H1 (cell line): ENCODE results near the gene ADCY3. TPM values are rescaled to one million over a fixed set of nuclear protein-coding genes. Genes with fewer than 3 reads are reported as not detected.

Experiments
- CTCF ChIA-PET: fragments of 300-600 bp; sonication (Branson Sonifier 250); formaldehyde crosslinking; loops from one replicate; lab custom pipeline; 2021; ENCODE audit not compliant: partially characterized antibody; lab: Charles Lee
- POLR2A ChIA-PET: fragments of 300-600 bp; sonication (Branson Sonifier 250); formaldehyde crosslinking; loops from one replicate; lab custom pipeline; 2021; ENCODE audit warnings: inconsistent platforms; ENCODE audit not compliant: partially characterized antibody; lab: Charles Lee
- DNase-seq, 2 experiments: peaks; one replicate each; pipeline versions ENCODE4 v3.0.0 to v3.0.0-alpha.2; 2010 to 2022; ENCODE audit warnings: low spot score in 2 of 2, low read depth in 1 of 2, mixed read lengths in 1 of 2
- FAIRE-seq: peaks from 2 replicates; lab custom pipeline; 2011; peaks lifted over from hg19 to GRCh38; lab: Jason Lieb, UNC
- H2AFZ ChIP-seq: 2 replicates; pipeline ENCODE4 v1.8.1; 2012; ENCODE audit warnings: low read length, inconsistent platforms
- H2AK5ac ChIP-seq: 2 replicates; pipeline ENCODE4 v1.6.1; 2013; ENCODE audit warnings: low read depth, low read length
- H2BK120ac ChIP-seq: replicated peaks from 2 replicates; pipeline ENCODE3; 2013; ENCODE audit warnings: low read depth, low read length, inconsistent platforms
- H2BK12ac ChIP-seq: 2 replicates; pipeline ENCODE4 v1.6.1; 2013; ENCODE audit warnings: low read depth, low read length
- H2BK15ac ChIP-seq: 2 replicates; pipeline ENCODE4 v1.6.1; 2013; ENCODE audit warnings: low read length
- H2BK20ac ChIP-seq: 2 replicates; pipeline ENCODE4 v1.6.1; 2013; ENCODE audit warnings: low read length
- H2BK5ac ChIP-seq: 2 replicates; pipeline ENCODE4 v1.6.1; 2013; ENCODE audit warnings: low read depth, low read length
- H3K14ac ChIP-seq: 2 replicates; pipeline ENCODE4 v1.6.1; 2013; ENCODE audit warnings: inconsistent platforms; ENCODE audit not compliant: insufficient read length
- H3K18ac ChIP-seq: 2 replicates; pipeline ENCODE4 v1.6.1; 2013; ENCODE audit warnings: low read length; ENCODE audit errors: extremely low read depth
- H3K23ac ChIP-seq: 2 replicates; pipeline ENCODE4 v1.6.1; 2013; ENCODE audit warnings: inconsistent platforms; ENCODE audit not compliant: insufficient read length
- H3K23me2 ChIP-seq: 2 replicates; pipeline ENCODE4 v1.6.1; 2013; ENCODE audit warnings: low read depth, low read length
- H3K27ac ChIP-seq: 2 replicates; pipeline ENCODE4 v1.6.1; 2011; ENCODE audit warnings: low read depth, low read length, inconsistent platforms
- H3K27me3 ChIP-seq, 4 experiments: replicated peaks in 1 of 4; 1 replicate in 1 of 4; 2 replicates in 3 of 4; pipeline versions ENCODE4 v1.6.1 to v1.8.1; 2011 to 2013; ENCODE audit warnings: low read length in 3 of 4, mild to moderate bottlenecking in 3 of 4, inconsistent platforms in 2 of 4, mixed read lengths in 2 of 4, moderate library complexity in 1 of 4; ENCODE audit not compliant: control insufficient read depth in 3 of 4, insufficient read depth in 3 of 4; ENCODE audit errors: extremely low read depth in 1 of 4
- H3K36me3 ChIP-seq, 4 experiments: 2 replicates each; pipeline versions ENCODE4 v1.6.1 to v1.8.1; 2011 to 2013; ENCODE audit warnings: mild to moderate bottlenecking in 4 of 4, low read length in 3 of 4, moderate library complexity in 2 of 4, control low read depth in 1 of 4, inconsistent platforms in 1 of 4; ENCODE audit not compliant: insufficient read depth in 4 of 4, control insufficient read depth in 2 of 4
- H3K4ac ChIP-seq: replicated peaks from 2 replicates; pipeline ENCODE3; 2013; ENCODE audit warnings: low read length, low read depth, mixed read lengths, inconsistent platforms; ENCODE audit not compliant: insufficient read length
- H3K4me1 ChIP-seq, 4 experiments: replicated peaks in 1 of 4; 1 replicate in 1 of 4; 2 replicates in 3 of 4; pipeline versions ENCODE4 v1.6.1 to v1.8.1; 2011 to 2013; ENCODE audit warnings: low read length in 3 of 4, inconsistent platforms in 2 of 4, mixed read lengths in 1 of 4; ENCODE audit not compliant: insufficient read depth in 4 of 4, control insufficient read depth in 3 of 4
- H3K4me2 ChIP-seq, 2 experiments: 2 replicates each; pipeline versions ENCODE4 v1.6.1 to v1.8.1; 2011 to 2013; ENCODE audit warnings: low read depth in 2 of 2, low read length in 2 of 2, control low read depth in 1 of 2, inconsistent platforms in 1 of 2, mild to moderate bottlenecking in 1 of 2; ENCODE audit not compliant: insufficient read depth in 1 of 2
- H3K4me3 ChIP-seq, 4 experiments: fragments of 200-600, 300-600 bp in 1 of 4; sonication (generic), shearing (Covaris generic), sonication (Bioruptor Twin) in 1 of 4; 2 replicates each; pipeline versions ENCODE4 v1.5.1 to v1.8.1; 2011 to 2016; ENCODE audit warnings: low read length in 4 of 4, low read depth in 3 of 4, control low read depth in 2 of 4, inconsistent platforms in 2 of 4, mild to moderate bottlenecking in 2 of 4, mixed read lengths in 1 of 4, moderate library complexity in 1 of 4; ENCODE audit not compliant: insufficient read depth in 2 of 4; ENCODE audit errors: extremely low read depth in 1 of 4
- H3K56ac ChIP-seq: replicated peaks from 2 replicates; pipeline ENCODE3; 2013; ENCODE audit warnings: low read depth, mild to moderate bottlenecking, mixed read lengths, low read length, inconsistent platforms; ENCODE audit not compliant: insufficient read length
- H3K79me1 ChIP-seq: 2 replicates; pipeline ENCODE4 v1.6.1; 2013; ENCODE audit warnings: low read depth, low read length, control low read depth
- H3K79me2 ChIP-seq, 2 experiments: 2 replicates each; pipeline versions ENCODE4 v1.6.1 to v1.8.1; 2012 to 2013; ENCODE audit warnings: low read length in 2 of 2, mild to moderate bottlenecking in 2 of 2, inconsistent platforms in 1 of 2; ENCODE audit not compliant: insufficient read depth in 2 of 2, control insufficient read depth in 1 of 2
- H3K9ac ChIP-seq, 4 experiments: replicated peaks in 1 of 4; 1 replicate in 1 of 4; 2 replicates in 3 of 4; pipeline versions ENCODE4 v1.6.1 to v1.8.1; 2011 to 2013; ENCODE audit warnings: low read depth in 3 of 4, low read length in 3 of 4, control low read depth in 2 of 4, mild to moderate bottlenecking in 2 of 4, moderate library complexity in 2 of 4, inconsistent platforms in 1 of 4; ENCODE audit errors: extremely low read depth in 1 of 4
- H3K9me3 ChIP-seq, 2 experiments: 2 replicates each; pipeline versions ENCODE4 v1.6.1 to v1.8.1; 2012 to 2013; ENCODE audit warnings: mild to moderate bottlenecking in 2 of 2, moderate library complexity in 2 of 2, control low read depth in 1 of 2, inconsistent platforms in 1 of 2, low read depth in 1 of 2, low read length in 1 of 2, mixed read lengths in 1 of 2; ENCODE audit not compliant: insufficient read depth in 2 of 2
- H4K20me1 ChIP-seq, 2 experiments: replicated peaks in 1 of 2; 2 replicates each; pipeline versions ENCODE3 to v1.8.1; 2011 to 2013; ENCODE audit warnings: inconsistent platforms in 2 of 2, low read length in 2 of 2, mild to moderate bottlenecking in 1 of 2; ENCODE audit not compliant: insufficient read depth in 2 of 2, control insufficient read depth in 1 of 2
- H4K5ac ChIP-seq: 2 replicates; pipeline ENCODE4 v1.6.1; 2013; ENCODE audit warnings: low read length, low read depth, mixed read lengths, inconsistent platforms; ENCODE audit not compliant: insufficient read length
- H4K8ac ChIP-seq: 2 replicates; pipeline ENCODE4 v1.8.0; 2013; ENCODE audit warnings: mild to moderate bottlenecking, moderate library complexity, low read length, inconsistent platforms; ENCODE audit not compliant: insufficient read depth; ENCODE audit errors: extremely low read depth
- H4K91ac ChIP-seq: replicated peaks from 2 replicates; pipeline ENCODE3; 2013; ENCODE audit warnings: low read length, mixed read lengths, inconsistent platforms; ENCODE audit not compliant: insufficient read length
- ASH2L ChIP-seq: fragments of 200-600, 300-600 bp; sonication (generic); IDR thresholded peaks from one replicate; pipeline ENCODE4 v1.7.1; 2017; ENCODE audit warnings: low read length
- BACH1 ChIP-seq: IDR thresholded peaks from 2 replicates; pipeline ENCODE4 v1.6.1; 2012; ENCODE audit warnings: low read length, improper control_type of control experiment
- EGR1 ChIP-seq: IDR thresholded peaks from 2 replicates; pipeline ENCODE4 v1.6.1; 2011; ENCODE audit warnings: low read depth, low read length, borderline replicate concordance
- EP300 ChIP-seq, 2 experiments: IDR thresholded peaks; 1 replicate in 1 of 2; 2 replicates in 1 of 2; pipeline ENCODE4 v1.6.1; 2011 to 2012; ENCODE audit warnings: low read depth in 2 of 2, low read length in 2 of 2, mild to moderate bottlenecking in 2 of 2, borderline replicate concordance in 1 of 2, inconsistent platforms in 1 of 2, moderate library complexity in 1 of 2
- GABPA ChIP-seq: IDR thresholded peaks from 2 replicates; pipeline ENCODE4 v1.6.1; 2011; ENCODE audit warnings: mild to moderate bottlenecking, low read length, moderate library complexity, borderline replicate concordance; ENCODE audit not compliant: insufficient read depth
- HDAC6 ChIP-seq: IDR thresholded peaks from one replicate; pipeline ENCODE4 v1.7.1; 2012; ENCODE audit warnings: low read depth, mild to moderate bottlenecking, inconsistent platforms, low read length, moderate library complexity
- JUN ChIP-seq: IDR thresholded peaks from 2 replicates; pipeline ENCODE4 v1.6.1; 2011; ENCODE audit warnings: low read depth, mild to moderate bottlenecking, improper control_type of control experiment, low read length
- KDM1A ChIP-seq: fragments of 200-600, 300-600 bp; sonication (generic); IDR thresholded peaks from 2 replicates; pipeline ENCODE4 v1.7.1; 2016; ENCODE audit warnings: mild to moderate bottlenecking, low read length, borderline replicate concordance
- KDM4A ChIP-seq: IDR thresholded peaks from one replicate; pipeline ENCODE4 v1.7.1; 2012; ENCODE audit warnings: low read depth, mild to moderate bottlenecking, moderate library complexity, low read length, inconsistent platforms; ENCODE audit not compliant: severe bottlenecking
- RNF2 ChIP-seq: fragments of 200-900, 300-1000 bp; sonication (generic); IDR thresholded peaks from 2 replicates; pipeline ENCODE4 v1.7.1; 2016; ENCODE audit warnings: borderline replicate concordance, low read depth, mild to moderate bottlenecking, antibody characterized with exemption, low read length; ENCODE audit not compliant: poor library complexity, severe bottlenecking; ENCODE audit errors: missing control alignments
- WGBS, 2 experiments: shearing (Covaris generic) in 1 of 2; methylation state at CpG; one replicate each; pipeline versions ENCODE4 v1.1.6 to v1.1.7; 2013 to 2015; ENCODE audit warnings: low lambda C conversion rate in 2 of 2, mixed read lengths in 2 of 2, inconsistent platforms in 1 of 2, low coverage in 1 of 2, missing lambda C conversion rate in 1 of 2; ENCODE audit not compliant: insufficient replicate concordance in 2 of 2, insufficient coverage in 1 of 2, insufficient read length in 1 of 2; ENCODE audit errors: extremely low coverage in 1 of 2, missing lambda C conversion rate in 1 of 2; 5-methylcytosine and 5-hydroxymethylcytosine counted together
- polyA plus RNA-seq, 7 experiments: library from polyadenylated mRNA; depleted of rRNA in 3 of 7; stranded (reverse) in 5 of 7; unstranded in 2 of 7; fragments of >200 nt in 5 of 7; fragments of 200-250 nt in 2 of 7; gene quantifications; 1 replicate in 5 of 7; 2 replicates in 1 of 7; 4 replicates in 1 of 7; pipeline versions ENCODE4 v1.2.1 to v1.2.3, GENCODE V29; 2011 to 2013; ENCODE audit warnings: missing spikeins in 2 of 7, mixed read lengths in 2 of 7
- total RNA-seq: library from RNA; stranded (reverse); fragmentation: NEBNext Ultra II Directional; extraction: Animal tissue kit (Norgen Biotek cat#: 25700); gene quantifications from 2 replicates; pipeline ENCODE4 v1.2.1, GENCODE V29; 2021
- TF ChIP-seq, protein P1 (sequence below): IDR thresholded peaks from 2 replicates; pipeline ENCODE4 v1.6.1; 2012; ENCODE audit warnings: low read length, inconsistent platforms

Gene ADCY3
- total and polyA plus RNA-seq, 2 of the 8 experiments (the other 6 are each of a cell fraction or from before 2014, with no cell fraction given), result 45.1 to 52.9 TPM

DNA sequence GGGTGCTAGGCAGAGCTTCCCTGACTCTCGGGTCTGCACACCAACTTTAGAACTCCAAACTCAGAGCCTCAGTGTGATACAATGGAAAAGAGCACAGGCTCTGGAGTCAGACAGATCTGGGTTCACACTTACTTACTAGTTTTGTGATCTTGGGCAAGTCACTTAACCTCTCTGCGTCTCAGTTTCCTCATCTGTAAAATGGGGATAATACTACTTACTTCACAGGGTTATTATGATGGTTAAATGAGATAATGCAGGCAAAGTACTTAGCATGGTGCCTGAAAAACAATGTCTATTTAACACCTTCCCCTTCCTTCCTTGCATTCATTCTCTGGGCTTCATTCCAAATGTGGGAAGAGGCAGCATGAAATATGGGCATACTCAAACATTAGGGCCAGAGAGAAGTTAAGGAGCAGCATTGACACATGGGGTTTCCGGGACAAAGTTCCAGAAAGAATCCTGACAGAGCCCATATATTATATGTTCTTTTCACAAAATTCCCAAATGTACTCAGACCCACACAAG is 38.4 kb upstream of the ADCY3 start:
- peaks cover 0 to 2% of the 10 kb centered on the region in 2 experiments for H4K20me1 ChIP-seq
- DNase-seq (no peak), FAIRE-seq (no peak)
- no peak overlapping the region for H4K5ac ChIP-seq
- peaks cover 0 to 33% (median 11%) of the 10 kb centered on the region in 4 experiments; a peak in 5 of 8 replicates for H3K36me3 ChIP-seq
- no peak overlapping the region for H3K23ac ChIP-seq
- H2AK5ac ChIP-seq, result no peak overlapping the region
- H2AFZ ChIP-seq, result no peak overlapping the region
- H2BK5ac ChIP-seq, result no peak overlapping the region
- H3K27me3 ChIP-seq, result no peaks in the 10 kb centered on the region
- no peak overlapping the region for H3K27ac ChIP-seq
- no peaks in the 10 kb centered on the region; the same call in 1 of the 2 replicates for H3K23me2 ChIP-seq
- no peak overlapping the region for H3K14ac ChIP-seq
- H3K79me2 ChIP-seq, result no peaks in the 10 kb centered on the region
- no peak overlapping the region for H3K4me3 ChIP-seq
- H3K18ac ChIP-seq, result no peak overlapping the region
- no peak overlapping the region for H2BK20ac ChIP-seq
- H2BK15ac ChIP-seq, result no peak overlapping the region
- no peak overlapping the region for H2BK120ac ChIP-seq
- H4K8ac ChIP-seq, result no peak overlapping the region
- ChIA-PET CTCF (interaction anchor here (1.2 to 1.3 kb wide), 2 partner anchors 15 to 17 kb away, joined by 3 to 4 read pairs; no protein-coding TSS in a partner anchor), POLR2A (interaction anchor here (1.4 kb wide), 1 partner anchor 10 kb away, joined by 3 read pairs; no protein-coding TSS in a partner anchor)
- no peaks in the 10 kb centered on the region for H3K79me1 ChIP-seq
- no peak overlapping the region for H3K9ac ChIP-seq
- H3K4me1 ChIP-seq, result peaks cover 0 to 2% (median 0%) of the 10 kb centered on the region in 4 experiments; a peak in 1 of 7 replicates
- no peak overlapping the region for H4K91ac ChIP-seq
- H3K4me2 ChIP-seq, result no peak overlapping the region
- H3K4ac ChIP-seq, result no peak overlapping the region
- H2BK12ac ChIP-seq, result no peak overlapping the region
- WGBS, 2 experiments, result 90% methylated on average over 3 of the region's 3 CpGs; no CpG with 5 or more reads in 1 of the 2 experiments
- no peak overlapping the region for H3K56ac ChIP-seq
- no peaks in the 10 kb centered on the region for H3K9me3 ChIP-seq
- TF ChIP-seq HDAC6, result no peak
- no peak for TF ChIP-seq ASH2L
- TF ChIP-seq EGR1, result no peak
- TF ChIP-seq KDM4A, result no peak
- no peak for TF ChIP-seq JUN
- TF ChIP-seq EP300 (IDR thresholded peaks at IDR 0.05; ENCODE audit: borderline replicate concordance in 1 of 2, low read depth in 2 of 2, low read length in 2 of 2), result no peak
- TF ChIP-seq BACH1, result no peak
- TF ChIP-seq GABPA, result no peak
- no peak for TF ChIP-seq RNF2
- TF ChIP-seq KDM1A, result no peak
- TF ChIP-seq, protein P1, sequence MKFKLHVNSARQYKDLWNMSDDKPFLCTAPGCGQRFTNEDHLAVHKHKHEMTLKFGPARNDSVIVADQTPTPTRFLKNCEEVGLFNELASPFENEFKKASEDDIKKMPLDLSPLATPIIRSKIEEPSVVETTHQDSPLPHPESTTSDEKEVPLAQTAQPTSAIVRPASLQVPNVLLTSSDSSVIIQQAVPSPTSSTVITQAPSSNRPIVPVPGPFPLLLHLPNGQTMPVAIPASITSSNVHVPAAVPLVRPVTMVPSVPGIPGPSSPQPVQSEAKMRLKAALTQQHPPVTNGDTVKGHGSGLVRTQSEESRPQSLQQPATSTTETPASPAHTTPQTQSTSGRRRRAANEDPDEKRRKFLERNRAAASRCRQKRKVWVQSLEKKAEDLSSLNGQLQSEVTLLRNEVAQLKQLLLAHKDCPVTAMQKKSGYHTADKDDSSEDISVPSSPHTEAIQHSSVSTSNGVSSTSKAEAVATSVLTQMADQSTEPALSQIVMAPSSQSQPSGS, result no peak
